Epithelial cell of esophagus (primary cell): ENCODE results near the gene EPHB2.

Experiments used
- DNase-seq: peaks from one replicate; pipeline ENCODE4 v3.0.0; 2010; ENCODE audit warnings: low read depth
- H3K4me3 ChIP-seq: 2 replicates; pipeline ENCODE4 v1.5.1; 2011; ENCODE audit warnings: mild to moderate bottlenecking, low read length, control low read depth
- TF ChIP-seq, protein P1 (sequence below): IDR thresholded peaks from 2 replicates; pipeline ENCODE4 v1.5.1; 2011; ENCODE audit warnings: low read depth, mild to moderate bottlenecking, low read length, control low read depth, inconsistent platforms; ENCODE audit not compliant: insufficient read depth; ENCODE audit errors: missing control alignments

The EPHB2 gene

DNA sequence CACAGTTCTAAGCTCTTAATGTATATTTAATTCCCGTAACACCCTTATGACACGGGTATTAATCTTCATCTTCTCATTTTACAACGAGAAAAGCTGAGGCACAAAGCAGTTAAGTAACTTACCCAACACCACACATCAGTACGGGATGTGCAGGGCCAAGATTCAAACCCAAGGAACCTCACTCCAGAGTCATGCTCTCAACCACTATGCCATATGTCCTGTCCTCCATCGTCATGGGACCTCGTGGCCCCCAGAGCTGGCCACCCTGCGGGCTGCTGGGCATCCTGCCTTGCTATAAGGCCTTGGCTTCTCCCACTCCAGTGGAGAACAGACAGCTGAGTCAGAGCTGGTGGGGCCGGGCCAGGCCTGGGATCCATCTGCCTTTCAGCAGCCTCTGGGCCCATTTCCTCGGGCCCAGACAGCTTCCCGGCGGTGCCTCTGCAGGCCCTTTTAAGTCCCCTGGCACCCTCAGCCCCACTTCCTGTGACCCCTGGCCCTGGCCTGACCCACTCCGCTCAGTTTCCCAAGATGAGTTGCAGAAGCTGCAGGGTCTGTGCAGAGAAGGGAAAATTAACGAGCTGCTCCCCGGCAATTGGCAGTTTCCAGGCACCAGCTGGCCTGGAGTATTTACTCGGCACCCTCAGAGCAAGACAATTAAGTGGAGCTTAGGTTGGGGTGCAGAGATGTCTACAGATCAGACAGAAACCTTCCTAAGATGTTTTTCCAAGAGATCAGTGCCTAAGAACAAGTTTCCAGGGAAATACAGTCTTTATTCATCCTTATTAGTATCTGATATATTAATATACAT, 98.2 kb downstream of the EPHB2 start:
- TF ChIP-seq, protein P1, sequence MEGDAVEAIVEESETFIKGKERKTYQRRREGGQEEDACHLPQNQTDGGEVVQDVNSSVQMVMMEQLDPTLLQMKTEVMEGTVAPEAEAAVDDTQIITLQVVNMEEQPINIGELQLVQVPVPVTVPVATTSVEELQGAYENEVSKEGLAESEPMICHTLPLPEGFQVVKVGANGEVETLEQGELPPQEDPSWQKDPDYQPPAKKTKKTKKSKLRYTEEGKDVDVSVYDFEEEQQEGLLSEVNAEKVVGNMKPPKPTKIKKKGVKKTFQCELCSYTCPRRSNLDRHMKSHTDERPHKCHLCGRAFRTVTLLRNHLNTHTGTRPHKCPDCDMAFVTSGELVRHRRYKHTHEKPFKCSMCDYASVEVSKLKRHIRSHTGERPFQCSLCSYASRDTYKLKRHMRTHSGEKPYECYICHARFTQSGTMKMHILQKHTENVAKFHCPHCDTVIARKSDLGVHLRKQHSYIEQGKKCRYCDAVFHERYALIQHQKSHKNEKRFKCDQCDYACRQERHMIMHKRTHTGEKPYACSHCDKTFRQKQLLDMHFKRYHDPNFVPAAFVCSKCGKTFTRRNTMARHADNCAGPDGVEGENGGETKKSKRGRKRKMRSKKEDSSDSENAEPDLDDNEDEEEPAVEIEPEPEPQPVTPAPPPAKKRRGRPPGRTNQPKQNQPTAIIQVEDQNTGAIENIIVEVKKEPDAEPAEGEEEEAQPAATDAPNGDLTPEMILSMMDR = no peak
- H3K4me3 ChIP-seq = no peak overlapping the region
- peak; percentile 45 for DNase-seq

DNA sequence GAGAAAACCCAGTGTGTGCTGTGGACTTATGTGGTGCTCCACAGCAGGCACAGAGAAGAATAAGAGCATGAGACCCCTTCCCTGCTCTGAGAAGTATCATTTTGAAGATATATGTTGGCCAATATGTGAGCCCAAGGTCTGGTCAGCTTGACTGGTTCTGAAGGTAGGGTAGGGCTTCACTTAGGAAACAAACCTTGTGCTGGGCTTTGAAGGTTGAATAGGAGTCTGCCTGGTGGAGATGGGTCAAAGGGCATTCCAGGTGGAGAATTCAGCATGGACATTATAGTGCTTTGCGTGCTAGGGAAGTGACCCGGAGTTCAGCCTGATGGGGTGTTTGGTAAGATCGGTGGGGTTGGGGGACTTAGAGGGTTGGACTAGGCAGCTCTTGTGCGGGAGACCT, 99.1 kb downstream of the EPHB2 start:
- TF ChIP-seq, protein P1 = no peak
- no peak overlapping the region for H3K4me3 ChIP-seq
- no peak for DNase-seq

DNA sequence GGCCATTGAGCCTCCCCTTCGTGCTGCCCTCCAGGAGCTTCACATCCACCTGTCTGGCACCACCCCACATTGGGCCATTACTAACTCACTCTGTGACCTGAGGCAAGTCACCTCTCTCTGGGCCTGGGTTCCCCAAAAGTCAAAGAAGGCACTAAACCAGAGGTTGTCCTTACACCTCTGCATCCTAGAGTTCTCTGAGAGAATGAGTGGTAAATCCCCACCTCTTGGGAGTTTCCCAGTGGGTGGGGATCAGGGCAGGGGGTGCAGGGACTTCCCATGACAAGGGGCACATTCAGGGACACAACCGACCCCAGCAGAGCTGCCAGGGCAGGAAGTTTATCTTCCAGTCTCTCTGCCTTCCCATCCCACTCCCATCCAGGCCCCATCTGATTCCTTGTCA, 99.7 kb downstream of the EPHB2 start:
- no peak overlapping the region for H3K4me3 ChIP-seq
- TF ChIP-seq, protein P1 = no peak
- DNase-seq = no peak

DNA sequence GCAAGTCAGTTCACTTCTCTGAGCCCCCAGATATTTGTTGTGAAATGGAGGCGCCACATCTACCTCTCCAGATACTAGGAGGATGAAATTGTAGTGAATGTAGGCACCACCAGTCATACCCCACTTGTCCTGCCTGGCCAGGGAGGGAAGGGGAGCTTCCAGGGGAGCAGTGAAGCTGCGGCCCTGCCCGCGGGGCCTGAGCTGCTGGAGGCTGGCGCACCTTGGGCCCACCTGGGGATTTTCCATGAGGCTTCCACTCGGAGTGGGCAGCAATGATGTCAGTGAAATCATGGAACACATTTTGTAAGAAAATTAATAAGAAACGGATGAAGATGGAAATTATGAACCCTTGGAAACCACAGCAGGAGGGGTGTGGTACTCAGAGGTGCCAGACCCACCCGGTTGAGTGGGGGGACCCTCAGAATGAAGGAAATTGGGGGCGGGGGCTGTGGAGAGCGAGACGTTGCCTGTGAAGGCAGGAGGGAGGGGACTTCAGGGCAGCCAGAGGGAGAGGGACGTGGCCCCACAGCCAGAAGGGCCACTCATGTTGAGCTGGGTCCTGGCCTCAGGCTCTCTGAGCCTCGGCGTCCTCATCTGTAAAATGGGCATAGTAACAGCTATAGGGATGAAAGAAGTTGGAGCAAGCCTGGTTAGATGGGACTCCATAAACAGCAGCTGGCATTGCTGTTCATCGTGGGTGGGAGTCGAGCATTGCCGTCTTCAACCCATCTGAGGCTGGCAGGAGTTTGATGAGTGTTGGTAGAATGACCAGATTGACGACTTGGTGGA, 101.6 kb downstream of the EPHB2 start:
- TF ChIP-seq, protein P1 = no peak
- DNase-seq = no peak
- no peak overlapping the region for H3K4me3 ChIP-seq

DNA sequence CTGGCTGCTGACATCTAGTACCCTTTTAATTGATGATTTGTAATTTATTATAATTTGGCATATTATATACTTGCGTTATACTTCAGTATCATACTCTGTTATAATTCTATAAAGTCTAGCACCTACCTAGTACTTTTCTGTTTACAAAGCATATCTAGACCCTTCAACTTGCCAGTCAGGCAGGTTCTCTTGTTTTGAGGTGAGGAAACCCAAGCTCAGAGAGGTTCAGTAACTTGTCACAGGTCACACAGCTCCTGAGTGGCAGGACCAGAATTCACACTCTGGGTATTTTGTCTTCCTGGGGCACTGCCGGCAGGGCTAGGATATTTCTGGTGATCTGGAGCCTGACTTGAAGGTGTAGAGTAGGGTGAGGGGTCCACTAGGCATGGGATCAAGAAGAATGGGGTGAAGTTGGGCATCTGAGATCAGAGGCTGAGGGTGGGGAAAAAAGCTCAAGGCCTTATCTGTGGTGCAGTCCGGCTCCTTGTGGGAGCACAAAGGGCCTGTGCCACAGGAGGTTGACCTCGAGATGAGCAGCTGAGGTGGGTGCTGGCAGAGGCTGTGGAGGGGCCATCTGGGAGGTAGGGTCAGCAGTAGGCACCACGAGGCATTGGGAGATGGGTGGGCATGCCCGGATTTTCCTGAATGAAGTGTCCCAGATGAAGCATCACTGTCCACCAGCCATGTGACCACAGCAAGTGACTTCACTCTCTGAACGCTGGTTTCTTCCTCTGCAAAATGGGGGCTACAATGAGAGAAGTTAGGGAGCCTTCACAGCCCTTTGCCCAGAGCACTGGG, 102.6 kb downstream of the EPHB2 start:
- TF ChIP-seq, protein P1 = no peak
- H3K4me3 ChIP-seq = no peak overlapping the region
- DNase-seq = no peak

DNA sequence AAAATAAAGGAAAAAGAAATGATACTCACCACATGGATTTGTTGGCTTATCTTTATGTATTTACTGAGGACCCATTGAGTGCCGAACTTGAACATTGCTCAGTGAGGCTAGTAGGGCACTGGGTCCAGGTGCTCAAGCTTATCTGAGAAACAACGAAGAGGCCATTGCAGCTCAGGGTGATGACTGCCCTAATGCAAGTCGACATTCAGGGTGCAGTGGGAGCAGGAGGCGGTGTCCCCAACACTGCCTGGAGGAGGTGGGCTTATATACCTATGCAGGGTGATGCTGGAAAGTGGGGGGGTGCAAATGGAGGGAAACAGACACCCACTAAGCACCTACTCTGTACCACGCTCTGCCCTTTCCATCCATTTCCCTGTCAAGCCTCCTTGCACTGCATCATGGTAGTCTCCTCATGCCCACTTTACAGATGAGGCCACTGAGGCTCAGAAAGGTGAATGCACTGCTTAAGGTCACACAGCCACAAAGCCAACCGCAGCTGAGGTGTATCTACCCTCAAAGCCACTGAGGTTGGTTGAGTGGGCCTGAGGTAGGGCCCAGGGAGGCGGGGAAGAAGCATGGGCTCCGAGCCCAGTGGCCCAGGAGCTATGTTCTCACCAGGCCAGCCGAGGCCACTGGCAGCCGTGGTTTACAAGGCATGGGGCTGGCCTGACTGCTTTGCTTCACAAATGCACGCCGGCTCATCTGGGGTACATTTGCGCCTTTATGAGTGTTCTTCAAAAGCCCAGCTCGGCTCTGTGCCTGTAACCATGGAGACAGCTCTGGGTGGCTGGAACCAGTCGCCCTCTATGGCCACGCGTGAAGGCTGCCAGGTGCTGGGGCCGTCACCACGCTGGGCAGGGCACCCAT, 103.8 kb downstream of the EPHB2 start:
- TF ChIP-seq, protein P1 = no peak
- no peak overlapping the region for H3K4me3 ChIP-seq
- DNase-seq = no peak
